Caco-2 (cell line): ENCODE measurements around the gene AIG1. TPM values are rescaled to one million over a fixed set of nuclear protein-coding genes. Genes with fewer than 3 reads are reported as not detected.

Experiments used
- BruUV-seq: library from RNA; stranded (reverse); fragments of 400-500 nt; replicated peaks from 2 replicates; lab custom pipeline; 2021; lab: Mats Ljungman, UMichigan
- CTCF ChIA-PET: fragments of 300-600 bp; sonication (Branson Sonifier 250); formaldehyde crosslinking; loops from one replicate; lab custom pipeline; 2022; ENCODE audit warnings: antibody characterized with exemption; lab: Charles Lee
- POLR2A ChIA-PET: fragments of 300-600 bp; sonication (Branson Sonifier 250); formaldehyde crosslinking; loops from one replicate; lab custom pipeline; 2022; ENCODE audit warnings: antibody characterized with exemption; lab: Charles Lee
- DNase-seq, 2 experiments: peaks; one replicate each; pipeline versions ENCODE4 v3.0.0 to v3.0.0-alpha.2; 2020 to 2022
- H3K27me3 ChIP-seq: replicated peaks from 2 replicates; pipeline ENCODE4 v1.6.0; 2011; ENCODE audit warnings: low read length; ENCODE audit not compliant: control insufficient read depth, insufficient read depth
- H3K36me3 ChIP-seq: 2 replicates; pipeline ENCODE4 v1.5.1; 2011; ENCODE audit warnings: low read length; ENCODE audit not compliant: control insufficient read depth, insufficient read depth
- H3K4me1 ChIP-seq: fragments of 250-450 bp; sonication (Bioruptor Pico); 2 replicates; pipeline ENCODE4 v1.5.1; 2020; ENCODE audit warnings: mild to moderate bottlenecking
- H3K4me3 ChIP-seq: 2 replicates; pipeline ENCODE4 v1.5.1; 2011; ENCODE audit warnings: low read depth, mild to moderate bottlenecking, control low read depth, low read length
- H3K9me3 ChIP-seq: fragments of 250-450 bp; sonication (Bioruptor Pico); 2 replicates; pipeline ENCODE4 v1.5.1; 2020; ENCODE audit warnings: mild to moderate bottlenecking, moderate library complexity
- H3K27ac Mint-ChIP-seq: one replicate; pipeline ENCODE4 v1.8.0; 2022; ENCODE audit warnings: mixed read lengths; ENCODE audit not compliant: unreplicated experiment
- H3K27me3 Mint-ChIP-seq: one replicate; pipeline ENCODE4 v1.8.0; 2022; ENCODE audit warnings: mixed read lengths; ENCODE audit not compliant: insufficient read depth, unreplicated experiment
- H3K36me3 Mint-ChIP-seq: one replicate; pipeline ENCODE4 v1.8.0; 2022; ENCODE audit warnings: mild to moderate bottlenecking, mixed read lengths; ENCODE audit not compliant: insufficient read depth, unreplicated experiment
- H3K4me1 Mint-ChIP-seq: one replicate; pipeline ENCODE4 v1.8.0; 2022; ENCODE audit warnings: low read depth, mixed read lengths; ENCODE audit not compliant: unreplicated experiment
- H3K4me3 Mint-ChIP-seq: one replicate; pipeline ENCODE4 v1.8.0; 2022; ENCODE audit warnings: mild to moderate bottlenecking, moderate library complexity, mixed read lengths; ENCODE audit not compliant: unreplicated experiment
- H3K9me3 Mint-ChIP-seq: one replicate; pipeline ENCODE4 v1.8.0; 2022; ENCODE audit warnings: mixed read lengths; ENCODE audit not compliant: unreplicated experiment
- CTCF ChIP-seq, 2 experiments: fragments of 200-600 bp in 1 of 2; IDR thresholded peaks; 1 replicate in 1 of 2; 2 replicates in 1 of 2; pipeline versions ENCODE4 v1.5.1 to v1.8.0; 2011 to 2022; ENCODE audit warnings: antibody characterized with exemption in 1 of 2, control low read depth in 1 of 2, inconsistent platforms in 1 of 2, low read depth in 1 of 2, low read length in 1 of 2, mild to moderate bottlenecking in 1 of 2, moderate library complexity in 1 of 2; ENCODE audit not compliant: insufficient read depth in 1 of 2, severe bottlenecking in 1 of 2, unreplicated experiment in 1 of 2
- intact Hi-C: fragments of 100-400 bp; cut with micrococcal nuclease; formaldehyde crosslinking; loops from one replicate; pipeline ENCODE4 v1.10.0; 2022; ENCODE audit not compliant: unreplicated experiment
- total RNA-seq: library from RNA; stranded (reverse); gene quantifications from 2 replicates; pipeline ENCODE4 v1.2.3, GENCODE V29; 2022

The AIG1 gene
- total RNA-seq, 1 experiment from 2014 or later = 27.6 TPM

GRCh38 chr6:143187238-143187923, 126.7 kb downstream of the AIG1 start:
- no TSS peak for BruUV-seq
- no peaks in the 10 kb centered on the region for H3K9me3 ChIP-seq
- intact Hi-C loops = no loop called here
- no peak for DNase-seq
- no peak for TF ChIP-seq CTCF (IDR thresholded peaks at IDR 0.05; ENCODE audit: insufficient read depth in 1 of 2, low read depth in 1 of 2, low read length in 1 of 2, severe bottlenecking in 1 of 2, unreplicated experiment in 1 of 2)
- no peaks in the 10 kb centered on the region for H3K27me3 ChIP-seq
- Mint-ChIP-seq H3K4me3 (no peak overlapping the region), H3K36me3 (no peaks in the 10 kb centered on the region), H3K9me3 (no peaks in the 10 kb centered on the region), H3K27ac (no peak overlapping the region), H3K27me3 (no peaks in the 10 kb centered on the region), H3K4me1 (no peaks in the 10 kb centered on the region)
- no peaks in the 10 kb centered on the region for H3K36me3 ChIP-seq
- POLR2A ChIA-PET = no interaction called here
- CTCF ChIA-PET = no interaction called here
- H3K4me1 ChIP-seq = peaks cover 2% of the 10 kb centered on the region; the same call in 1 of the 2 replicates
- H3K4me3 ChIP-seq = no peak overlapping the region

- CTCF ChIA-PET = no interaction called here
- no peak overlapping the region for H3K27ac Mint-ChIP-seq
- Histone ChIP-seq H3K4me3 (no peak overlapping the region), H3K4me1 (peaks cover 2% of the 10 kb centered on the region; the same call in 1 of the 2 replicates), H3K9me3 (no peaks in the 10 kb centered on the region), H3K27me3 (no peaks in the 10 kb centered on the region), H3K36me3 (no peaks in the 10 kb centered on the region)
- TF ChIP-seq CTCF (IDR thresholded peaks at IDR 0.05; ENCODE audit: insufficient read depth in 1 of 2, low read depth in 1 of 2, low read length in 1 of 2, severe bottlenecking in 1 of 2, unreplicated experiment in 1 of 2) = no peak
- H3K27me3 Mint-ChIP-seq = no peaks in the 10 kb centered on the region
- H3K4me1 Mint-ChIP-seq = no peaks in the 10 kb centered on the region
- intact Hi-C loops = no loop called here
- POLR2A ChIA-PET = no interaction called here
- H3K4me3 Mint-ChIP-seq = no peak overlapping the region
- no peak for DNase-seq
- H3K36me3 Mint-ChIP-seq = no peaks in the 10 kb centered on the region
- BruUV-seq = no TSS peak
- H3K9me3 Mint-ChIP-seq = no peaks in the 10 kb centered on the region
Observed at GRCh38 chr6:143188292-143188691, 127.6 kb downstream of the AIG1 start.

- Mint-ChIP-seq H3K27ac (no peak overlapping the region), H3K9me3 (no peaks in the 10 kb centered on the region), H3K27me3 (no peaks in the 10 kb centered on the region), H3K4me1 (no peaks in the 10 kb centered on the region), H3K4me3 (no peak overlapping the region), H3K36me3 (no peaks in the 10 kb centered on the region)
- Histone ChIP-seq H3K27me3 (no peaks in the 10 kb centered on the region), H3K9me3 (no peaks in the 10 kb centered on the region), H3K4me3 (no peak overlapping the region), H3K36me3 (no peaks in the 10 kb centered on the region), H3K4me1 (no peaks in the 10 kb centered on the region)
- intact Hi-C loops = no loop called here
- no TSS peak for BruUV-seq
- no peak for TF ChIP-seq CTCF (IDR thresholded peaks at IDR 0.05; ENCODE audit: insufficient read depth in 1 of 2, low read depth in 1 of 2, low read length in 1 of 2, severe bottlenecking in 1 of 2, unreplicated experiment in 1 of 2)
- DNase-seq = no peak
- POLR2A ChIA-PET = no interaction called here
- CTCF ChIA-PET = no interaction called here
Observed at GRCh38 chr6:143191361-143191760, 130.7 kb downstream of the AIG1 start.
